ENCODE data around the gene OR51B6.

GRCh38 chr11:5349550-5349949 lies 1.8 kb upstream of the OR51B6 start:
- TF ChIP-seq CTCF (optimal IDR thresholded peaks at IDR 0.05 in 1 of 3, IDR thresholded peaks at IDR 0.05 in 1 of 3, conservative IDR thresholded peaks at IDR 0.05 in 1 of 3; ENCODE audit: extremely low read depth in 1 of 3, insufficient read depth in 2 of 3, low read length in 3 of 3) (no peak), EZH2 (IDR thresholded peaks at IDR 0.05; ENCODE audit: low read length) (no peak)
